NCI-H2107 treated with DMSO at 0.1 percent for 48 hours (cell line): ENCODE data around the gene TMEM181.
"Not testable (repeated sequence)": the region's sequence is repeated elsewhere in the genome, so short reads cannot be mapped to it uniquely, and the experiment has no call there.

Source experiments
- DNase-seq: peaks from one replicate; lab custom pipeline; 2025; ENCODE audit not compliant: unreplicated experiment; lab: John Stamatoyannopoulos, UW

TMEM181 gene

DNA sequence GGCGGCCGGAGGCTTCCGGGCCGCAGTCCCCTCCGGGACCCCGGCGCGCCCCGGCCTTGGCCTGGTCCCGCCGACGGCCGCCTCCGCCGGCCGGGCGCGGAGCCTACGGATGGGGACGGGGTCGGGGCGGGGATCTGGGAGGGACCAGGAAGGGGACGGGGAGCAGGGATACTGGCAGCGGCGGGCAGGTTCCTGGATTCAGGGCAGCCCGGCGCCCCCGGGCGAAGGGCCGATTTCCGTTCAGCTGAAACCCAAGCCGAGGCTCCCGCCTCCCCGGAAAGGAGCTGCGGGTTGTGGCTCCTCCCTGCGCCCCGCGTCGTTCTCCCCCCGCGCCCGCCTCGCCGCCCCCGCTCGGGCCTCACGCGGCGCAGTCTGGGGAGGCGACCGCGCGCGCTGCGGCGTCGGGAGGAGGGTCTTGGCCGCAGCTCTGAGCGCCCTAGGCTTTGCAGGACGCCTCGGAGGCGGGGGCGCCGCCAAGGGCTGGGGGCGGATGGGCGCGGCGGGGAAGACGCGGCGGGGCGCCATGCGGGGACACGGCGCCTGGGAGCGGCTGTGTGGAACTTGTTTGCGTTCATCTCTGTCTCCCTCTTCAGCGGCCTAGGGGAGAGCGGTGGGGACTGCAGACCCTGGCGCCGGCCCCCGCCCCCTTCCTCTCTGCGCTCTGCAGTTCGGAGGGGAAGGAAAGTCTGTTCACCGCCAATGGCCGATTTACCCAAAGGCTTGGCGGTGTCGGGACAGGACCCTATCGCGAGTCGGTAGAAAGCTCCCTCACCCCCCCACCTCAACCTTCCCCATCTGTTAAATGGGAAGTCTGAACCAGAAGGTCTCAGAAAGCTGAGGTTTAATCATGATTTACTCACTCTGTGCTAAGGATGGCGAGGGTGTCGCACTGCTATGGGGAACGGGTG is 22.7 kb upstream of the TMEM181 start:
- peak; percentile 43 for DNase-seq

DNA sequence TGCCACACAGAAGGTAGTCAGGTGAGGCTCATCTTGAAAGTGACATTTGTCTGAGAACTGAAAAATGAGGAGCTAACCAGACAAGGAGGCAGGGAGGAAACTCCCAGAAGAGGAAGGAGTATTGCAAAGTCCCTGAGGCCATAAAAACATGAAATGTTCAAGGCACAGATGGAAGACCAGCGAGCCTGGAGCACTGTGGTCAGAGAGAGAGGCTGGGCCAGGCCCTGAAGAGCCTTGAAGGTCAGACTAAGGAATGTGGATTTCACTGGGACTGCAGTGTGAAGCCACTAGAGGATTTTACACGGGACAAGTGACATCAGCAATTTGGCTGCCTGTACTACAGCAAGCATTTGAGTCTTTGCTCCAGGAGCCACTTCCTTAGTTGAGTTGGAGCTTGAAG is 21.1 kb upstream of the TMEM181 start:
- no peak for DNase-seq

DNA sequence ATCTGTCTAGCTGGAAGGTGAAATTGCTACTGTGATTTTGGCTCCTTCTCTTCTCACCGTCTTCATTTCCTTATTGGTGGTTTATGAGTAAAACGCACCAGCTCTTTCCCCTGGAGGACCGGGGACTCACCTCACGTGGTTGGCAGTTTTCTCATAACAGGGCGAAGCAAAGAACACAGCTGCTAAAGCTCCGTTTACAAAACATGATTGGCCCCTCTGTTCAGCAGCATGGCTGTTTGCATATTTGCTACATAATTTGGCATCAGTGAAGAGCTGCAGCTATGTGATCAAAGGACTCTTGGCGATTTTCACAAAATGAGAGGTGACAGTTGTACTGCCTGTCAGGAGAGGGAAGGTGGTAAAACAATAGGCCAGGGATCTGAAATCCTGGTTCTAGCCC is 20.5 kb upstream of the TMEM181 start:
- peak; percentile 74 for DNase-seq

DNA sequence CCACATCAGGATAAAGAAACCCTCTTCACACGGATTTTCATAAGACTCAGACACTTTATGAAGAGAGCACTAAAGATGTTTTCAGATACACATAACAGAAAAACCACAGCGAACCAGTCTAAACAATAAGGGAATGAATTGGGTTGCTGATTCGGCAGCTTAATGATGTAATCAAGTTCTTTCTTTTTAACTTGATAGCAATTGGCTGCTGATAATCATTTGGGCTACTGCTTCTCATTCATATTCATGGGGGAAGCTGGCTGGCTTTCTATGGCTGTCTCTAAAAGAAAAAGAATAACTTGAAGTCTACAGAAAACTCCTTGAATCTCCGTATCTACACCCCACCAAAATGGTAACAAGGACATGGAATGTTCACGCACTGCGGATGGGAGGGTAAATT is 20.0 kb upstream of the TMEM181 start:
- no peak for DNase-seq

DNA sequence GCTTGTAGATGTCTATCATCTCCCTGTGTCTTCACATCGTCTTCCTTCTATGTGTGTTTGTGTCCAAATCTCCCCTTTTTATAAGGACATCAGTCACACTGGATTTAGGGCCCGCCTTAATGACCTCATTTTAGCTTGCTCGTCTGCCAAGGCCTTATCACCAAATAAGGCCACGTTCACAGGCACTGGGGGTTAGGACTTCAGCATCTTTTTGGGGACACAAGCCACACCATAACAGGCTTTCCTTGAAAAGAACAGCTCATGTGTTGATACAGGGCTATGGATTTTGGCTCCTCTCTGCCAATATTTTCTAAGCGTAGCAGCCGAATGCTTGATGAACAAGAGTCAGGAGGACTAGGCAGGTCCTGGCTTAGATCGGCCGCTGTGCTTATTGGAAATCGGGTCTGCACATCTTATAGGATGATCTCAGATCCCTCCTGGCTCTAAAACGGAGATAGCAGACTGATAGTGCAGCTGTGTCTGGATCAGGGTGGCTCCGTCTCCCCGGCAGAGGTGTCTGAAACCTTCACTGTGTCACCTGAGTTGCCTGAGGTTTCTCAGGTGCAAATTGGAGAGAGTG is 16.2 kb upstream of the TMEM181 start:
- DNase-seq: no peak

GRCh38 chr6:158544428-158544827 is 15.5 kb upstream of the TMEM181 start:
- DNase-seq: no peak

- DNase-seq: no peak
Measured at GRCh38 chr6:158545043-158545966, 14.6 kb upstream of the TMEM181 start.

GRCh38 chr6:158548418-158549161 is 11.3 kb upstream of the TMEM181 start:
- DNase-seq: peak; percentile 90

DNA sequence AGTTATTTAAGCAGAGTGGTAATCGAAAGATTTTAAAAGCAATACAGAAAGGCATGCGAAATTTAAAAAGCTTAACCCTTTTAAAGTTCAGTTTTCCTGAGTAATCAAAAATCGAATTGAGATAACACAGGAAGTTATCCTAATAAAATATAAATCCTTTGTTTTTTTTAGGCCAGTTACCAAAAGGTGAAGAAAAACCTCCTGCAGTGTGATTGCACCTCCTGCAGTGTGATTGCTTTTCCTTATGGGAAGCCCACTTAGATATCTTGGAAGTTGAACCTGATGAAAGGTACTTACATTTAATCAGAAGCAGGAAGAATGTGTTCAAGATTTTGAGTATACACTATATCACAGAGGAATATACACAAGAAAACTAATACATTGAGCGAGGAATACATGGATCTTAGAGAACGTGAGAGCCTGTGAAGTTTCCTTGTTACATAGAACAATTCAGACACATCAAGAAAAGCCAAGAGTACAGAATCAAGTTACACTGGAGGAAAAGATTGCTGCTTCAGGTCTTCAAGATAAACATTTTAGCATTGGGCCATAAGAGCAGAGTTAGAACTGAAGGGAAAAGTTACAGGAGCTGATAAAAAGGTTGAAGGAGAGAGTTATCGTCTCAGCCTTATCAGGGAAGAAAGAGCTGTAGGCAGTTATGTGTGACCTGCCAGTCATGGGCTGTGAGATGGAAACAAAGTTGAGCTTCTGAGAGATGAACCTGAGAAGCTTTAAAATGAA is 7.7 kb upstream of the TMEM181 start:
- DNase-seq: no peak

DNA sequence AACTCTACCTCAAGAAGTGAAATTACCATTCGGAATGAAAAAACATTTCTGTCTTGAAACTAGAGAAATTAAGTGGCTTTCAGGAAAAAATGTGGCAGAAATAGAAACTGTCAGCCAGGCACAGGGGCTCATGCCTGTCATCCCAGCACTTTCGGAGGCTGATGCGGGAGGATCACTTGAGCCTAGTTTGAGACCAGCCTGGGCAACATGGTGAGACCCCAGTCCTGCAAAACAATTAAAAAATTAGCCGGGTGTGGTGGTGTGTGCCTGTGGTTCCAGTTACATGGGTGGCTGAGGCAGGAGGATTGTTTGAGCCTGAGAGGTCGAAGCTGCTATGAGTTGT is 7.1 kb upstream of the TMEM181 start:
- DNase-seq: no peak

- no peak for DNase-seq
Measured at GRCh38 chr6:158554611-158555361, 5.1 kb upstream of the TMEM181 start.

GRCh38 chr6:158556113-158556512 is 3.8 kb upstream of the TMEM181 start:
- DNase-seq: no peak

GRCh38 chr6:158557110-158557509 is 2.8 kb upstream of the TMEM181 start:
- DNase-seq: not testable (repeated sequence)

DNA sequence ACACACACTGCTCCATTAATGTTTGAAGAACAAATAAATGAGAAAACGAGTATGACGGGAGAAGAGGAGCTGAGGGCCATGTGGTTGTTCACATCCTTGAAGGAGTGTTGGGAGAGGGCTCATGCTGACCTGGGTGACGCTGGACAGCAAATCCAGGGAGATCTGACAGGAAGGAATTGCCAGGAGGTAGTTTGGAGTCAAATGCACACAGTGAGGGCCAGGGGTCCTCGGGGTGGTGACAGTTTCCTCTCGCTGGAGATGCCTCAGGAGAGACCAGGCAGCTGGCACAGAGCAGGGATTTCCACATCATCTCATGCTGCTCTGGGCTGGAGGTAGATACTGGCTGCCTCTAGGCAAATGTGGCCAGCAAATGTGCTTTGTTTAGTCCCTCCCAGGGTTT is 2.0 kb upstream of the TMEM181 start:
- DNase-seq: no peak

DNA sequence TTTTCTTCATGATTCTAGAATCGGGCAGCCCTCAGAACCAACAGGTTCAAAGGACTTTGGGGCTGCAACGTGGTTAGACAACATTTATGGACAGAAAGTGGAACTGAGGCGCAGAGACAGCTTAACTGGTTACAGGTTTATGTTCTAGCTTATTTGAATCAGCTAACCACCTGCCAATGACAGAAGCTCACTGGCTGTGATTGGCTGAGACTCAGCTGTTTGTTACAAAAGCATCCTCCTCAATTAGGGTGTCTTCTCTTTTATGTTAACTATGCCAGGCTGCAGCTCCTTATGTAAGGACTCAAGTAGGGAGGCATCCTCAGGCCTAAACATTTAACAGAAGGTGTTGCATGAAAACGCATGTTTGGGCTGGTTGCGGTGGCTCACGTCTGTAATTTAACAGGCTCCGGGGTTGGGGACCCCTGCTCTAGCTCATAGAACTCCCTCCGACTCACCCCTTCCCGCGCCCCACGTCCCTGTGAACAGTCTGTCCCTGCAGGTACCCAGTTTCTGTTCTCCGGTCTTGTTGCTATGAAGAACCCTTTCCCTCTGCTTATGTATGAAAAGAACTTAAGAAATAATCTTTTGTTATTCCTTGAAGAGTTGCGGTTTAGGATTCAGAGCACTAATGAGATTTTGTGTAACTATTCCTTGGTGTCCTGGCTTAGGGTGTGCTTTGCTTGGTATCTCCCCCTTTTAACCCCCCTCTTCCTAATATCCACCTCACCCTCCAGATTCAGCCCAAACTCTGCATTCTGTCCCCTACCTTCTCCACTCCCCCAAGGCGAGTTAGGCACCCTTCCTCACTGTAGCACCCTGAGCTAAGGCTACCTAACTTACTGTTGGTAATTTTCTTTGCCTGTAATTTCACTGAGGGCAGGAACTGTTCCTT is 1.2 kb upstream of the TMEM181 start:
- no peak for DNase-seq

GRCh38 chr6:158559338-158559894 is 475 bp upstream of the TMEM181 start:
- no peak for DNase-seq

DNA sequence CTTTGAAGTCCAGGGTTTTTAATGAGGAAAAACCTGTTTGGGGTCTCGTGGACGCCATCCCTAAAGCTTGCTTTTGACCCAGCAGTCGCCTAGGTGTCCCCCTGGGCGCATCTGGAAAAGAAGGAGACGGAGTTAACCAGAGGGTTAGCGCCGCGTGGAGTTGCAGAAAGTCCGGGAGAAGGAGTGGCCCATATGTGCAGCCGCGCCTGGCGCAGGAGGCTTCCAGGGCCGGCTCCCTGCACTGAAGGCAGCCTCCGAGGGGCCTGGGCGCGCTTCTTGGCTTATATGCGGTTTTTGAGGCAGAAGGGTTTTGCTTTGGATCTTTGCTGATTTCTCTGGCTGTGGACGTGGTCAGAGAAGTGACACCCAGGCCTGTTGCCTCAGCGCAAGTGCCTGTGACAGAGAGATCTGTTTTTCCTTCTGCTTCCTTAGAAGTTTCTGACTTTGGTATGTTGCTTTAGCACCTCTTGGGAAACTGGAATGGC is 987 bp downstream of the TMEM181 start:
- DNase-seq: no peak

GRCh38 chr6:158561321-158561884 is 1.5 kb downstream of the TMEM181 start:
- no peak for DNase-seq
